Midbrain (tissue), 1 donor: ENCODE measurements around the gene MCHR1.
A peak's percentile ranks its signal among the peaks of the same experiment; 100 is the strongest.

Experiments used
- DNase-seq: peaks from one replicate; lab custom pipeline; 2025; lab: John Stamatoyannopoulos, UW

The MCHR1 gene, protein sequence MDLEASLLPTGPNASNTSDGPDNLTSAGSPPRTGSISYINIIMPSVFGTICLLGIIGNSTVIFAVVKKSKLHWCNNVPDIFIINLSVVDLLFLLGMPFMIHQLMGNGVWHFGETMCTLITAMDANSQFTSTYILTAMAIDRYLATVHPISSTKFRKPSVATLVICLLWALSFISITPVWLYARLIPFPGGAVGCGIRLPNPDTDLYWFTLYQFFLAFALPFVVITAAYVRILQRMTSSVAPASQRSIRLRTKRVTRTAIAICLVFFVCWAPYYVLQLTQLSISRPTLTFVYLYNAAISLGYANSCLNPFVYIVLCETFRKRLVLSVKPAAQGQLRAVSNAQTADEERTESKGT

GRCh38 chr22:40679249-40679963 is at the start of gene MCHR1:
Gene MCHR1, plus strand, starts transcription at chr22:40679484. Its CDS starts 169 bp downstream, at chr22:40679653.
- DNase-seq, result no peak

DNA sequence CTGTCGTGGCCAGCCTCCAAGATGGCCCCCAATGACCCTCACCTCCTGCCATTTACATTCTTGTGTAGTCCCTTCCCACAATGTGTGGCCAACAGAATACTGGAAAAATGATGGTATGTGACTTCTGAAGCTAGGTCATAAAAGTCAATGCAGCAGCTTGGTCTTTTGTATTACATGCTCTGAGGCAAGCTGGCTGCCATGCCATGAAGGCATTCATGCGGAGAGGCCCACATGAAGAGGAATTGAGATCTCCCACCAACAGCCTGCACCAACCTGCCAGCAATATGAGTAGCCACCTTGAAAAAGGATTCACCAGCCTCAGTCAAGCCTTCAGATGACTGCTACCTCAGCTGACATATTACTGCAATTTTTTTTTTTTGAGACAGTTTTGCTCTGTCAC is 47.4 kb upstream of the MCHR1 start:
- no peak for DNase-seq

DNA sequence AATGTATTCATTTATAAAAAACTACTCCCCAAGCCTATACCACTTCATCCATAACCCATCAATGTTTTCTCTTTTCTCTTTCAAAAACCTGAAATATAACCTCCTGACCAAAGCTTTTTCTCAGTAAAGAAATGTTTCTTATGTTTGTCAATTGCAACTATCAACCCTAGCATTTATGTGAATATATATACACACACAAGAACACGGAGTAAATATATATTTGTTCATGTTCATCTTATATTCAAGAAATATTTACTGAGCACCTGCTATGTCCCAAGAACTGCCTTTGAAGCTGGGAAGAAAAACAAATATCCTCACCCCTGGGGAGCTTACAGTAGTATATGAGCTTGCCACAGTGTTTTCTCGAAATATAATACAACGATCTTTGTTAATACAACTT is 46.2 kb upstream of the MCHR1 start:
- DNase-seq, result no peak

GRCh38 chr22:40634119-40634903 is 45.0 kb upstream of the MCHR1 start:
- DNase-seq, result no peak

DNA sequence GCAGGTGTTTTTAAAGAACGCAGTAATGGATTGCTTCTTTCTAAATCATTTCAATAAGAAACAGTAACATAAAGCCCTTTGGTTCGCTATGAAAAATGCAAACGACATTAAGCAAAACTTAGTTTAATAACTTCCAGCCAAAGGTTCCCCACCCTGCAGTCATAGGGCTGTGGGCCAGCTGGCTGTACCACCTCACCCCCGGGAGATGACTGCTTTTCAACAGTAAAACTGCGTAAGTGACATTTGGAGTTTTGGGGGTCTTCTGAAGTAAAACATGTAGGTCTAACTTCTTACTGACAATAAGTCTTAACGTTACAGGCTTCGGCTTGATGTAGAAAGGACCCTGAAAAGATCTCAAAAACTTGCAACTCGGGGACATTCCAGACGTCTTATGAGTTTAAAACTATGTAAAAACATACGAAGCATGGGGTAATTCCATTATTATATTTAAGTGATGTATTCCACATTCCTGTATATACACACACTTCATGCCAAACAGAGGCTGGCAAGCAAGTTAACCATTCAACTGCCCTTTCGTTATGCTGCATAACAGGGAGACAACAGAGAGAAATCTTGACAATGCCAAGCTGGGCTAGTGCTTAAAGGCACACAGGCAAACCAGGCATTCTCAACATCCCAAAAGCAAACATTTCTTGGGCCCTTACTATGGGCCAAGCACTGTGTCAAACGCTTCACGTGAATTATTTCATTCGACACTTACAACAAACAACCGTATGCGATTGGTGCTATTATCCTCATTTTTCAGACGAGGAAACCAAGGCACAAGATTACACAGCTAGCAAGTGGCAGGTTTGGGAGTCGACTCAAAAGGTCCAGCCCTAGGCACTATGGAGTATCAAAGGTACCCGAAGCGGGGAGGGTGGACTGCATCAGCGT is 44.0 kb upstream of the MCHR1 start:
- DNase-seq, result no peak

DNA sequence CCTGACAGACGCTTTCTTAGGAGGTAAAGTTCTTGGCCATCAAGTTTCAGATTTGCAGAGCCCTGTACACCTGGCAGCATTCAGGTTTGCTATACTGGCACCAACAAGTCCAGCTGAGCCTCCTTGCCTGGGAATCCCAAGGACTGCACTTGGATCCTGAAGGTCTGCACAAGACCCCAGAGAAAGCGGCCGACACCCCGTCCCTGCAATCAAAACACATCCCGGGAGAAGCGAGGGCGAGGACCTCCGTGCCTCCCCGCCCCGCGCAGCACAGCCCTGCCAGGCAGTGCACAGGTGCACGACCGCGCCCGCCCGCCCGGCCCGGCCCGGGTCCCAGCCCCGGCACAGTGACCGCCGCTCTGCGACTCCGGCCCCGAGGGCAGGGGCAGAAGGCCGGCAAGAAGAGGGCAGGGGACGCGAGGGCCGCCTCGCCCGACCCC is 43.3 kb upstream of the MCHR1 start:
- DNase-seq, result peak; percentile 8

GRCh38 chr22:40636380-40637182 is 42.7 kb upstream of the MCHR1 start, which contains the start of gene MRTFA:
Gene MRTFA, minus strand, starts transcription at chr22:40636719.
- DNase-seq, result peak; percentile 100

GRCh38 chr22:40637183-40638150 is 41.8 kb upstream of the MCHR1 start:
- DNase-seq, result peak; percentile 24

DNA sequence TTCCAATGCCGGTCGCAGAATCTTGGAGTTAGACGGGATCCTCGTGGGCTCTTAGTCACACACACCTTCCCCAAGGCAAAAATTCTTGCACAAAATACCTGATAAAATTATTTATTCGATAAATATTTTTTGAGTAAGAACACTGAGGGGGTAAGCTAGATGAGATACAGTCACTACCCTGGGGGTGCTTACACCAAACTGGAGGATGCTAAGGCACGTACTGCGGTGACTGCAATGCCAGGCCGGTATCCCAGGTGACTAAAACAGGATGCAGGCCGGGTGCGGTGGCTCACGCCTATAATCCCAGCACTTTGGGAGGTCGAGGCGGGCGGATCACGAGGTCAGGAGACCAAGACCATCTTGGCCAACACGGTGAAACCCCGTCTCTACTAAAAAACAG is 41.0 kb upstream of the MCHR1 start:
- DNase-seq, result no peak

DNA sequence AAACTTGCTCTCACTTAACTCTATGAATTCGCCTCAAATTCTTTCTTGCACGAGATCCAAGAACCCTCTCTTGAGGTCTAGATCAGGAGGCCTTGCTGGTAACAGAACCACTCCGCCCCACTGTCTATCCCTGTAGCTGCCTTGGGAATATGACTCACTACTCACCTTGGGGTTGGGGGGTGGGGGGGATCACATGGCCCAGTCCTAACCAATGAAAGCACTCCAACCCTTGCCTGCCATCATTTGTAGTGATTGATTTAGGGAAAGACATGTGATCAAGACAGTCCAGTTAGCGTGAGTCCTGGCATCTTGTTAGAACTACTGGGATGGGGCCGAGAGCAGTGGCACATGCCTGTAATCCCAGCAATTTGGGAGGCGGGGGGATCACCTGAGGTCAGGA is 38.0 kb upstream of the MCHR1 start:
- no peak for DNase-seq

DNA sequence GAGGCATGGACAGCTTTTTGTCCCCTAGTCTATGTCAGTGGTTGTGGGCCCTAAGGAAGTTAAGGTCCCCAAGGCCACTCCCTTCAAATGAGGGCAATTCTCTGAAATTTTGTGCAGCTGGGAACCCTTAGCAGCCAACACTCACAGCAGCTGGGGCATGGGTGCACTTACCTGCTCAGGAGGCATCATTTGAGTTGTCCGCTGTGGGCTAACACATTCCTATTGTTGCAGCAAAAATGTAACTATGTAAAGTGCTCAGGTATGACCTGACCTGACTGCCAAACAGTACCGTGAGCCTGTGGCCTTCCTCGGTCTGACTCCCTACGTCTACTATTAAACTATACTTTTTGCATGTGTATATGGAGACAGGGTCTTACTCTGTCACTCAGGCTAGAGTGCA is 37.0 kb upstream of the MCHR1 start:
- no peak for DNase-seq

GRCh38 chr22:40645579-40646197 is 33.6 kb upstream of the MCHR1 start:
- no peak for DNase-seq

DNA sequence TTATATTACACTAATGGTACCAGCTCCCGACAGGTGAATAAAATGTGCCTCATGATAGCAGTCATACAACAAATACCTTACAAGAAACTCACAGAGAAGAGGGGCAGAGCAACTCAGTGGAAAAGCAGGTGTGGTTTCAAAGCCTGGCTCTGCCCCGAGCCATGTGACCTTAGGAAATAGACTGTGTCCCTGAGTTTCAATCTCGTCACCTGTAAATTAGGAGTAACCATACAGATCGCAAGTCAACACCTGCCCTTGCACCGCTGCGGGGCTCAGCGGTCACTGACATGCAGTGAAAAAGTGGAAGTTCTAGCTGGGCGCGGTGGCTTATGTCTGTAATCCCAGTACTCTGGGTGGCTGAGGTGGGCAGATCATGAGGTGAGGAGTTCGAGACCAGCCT is 30.9 kb upstream of the MCHR1 start:
- DNase-seq, result no peak

- DNase-seq, result no peak
Measured at GRCh38 chr22:40651057-40651456, 28.2 kb upstream of the MCHR1 start.

DNA sequence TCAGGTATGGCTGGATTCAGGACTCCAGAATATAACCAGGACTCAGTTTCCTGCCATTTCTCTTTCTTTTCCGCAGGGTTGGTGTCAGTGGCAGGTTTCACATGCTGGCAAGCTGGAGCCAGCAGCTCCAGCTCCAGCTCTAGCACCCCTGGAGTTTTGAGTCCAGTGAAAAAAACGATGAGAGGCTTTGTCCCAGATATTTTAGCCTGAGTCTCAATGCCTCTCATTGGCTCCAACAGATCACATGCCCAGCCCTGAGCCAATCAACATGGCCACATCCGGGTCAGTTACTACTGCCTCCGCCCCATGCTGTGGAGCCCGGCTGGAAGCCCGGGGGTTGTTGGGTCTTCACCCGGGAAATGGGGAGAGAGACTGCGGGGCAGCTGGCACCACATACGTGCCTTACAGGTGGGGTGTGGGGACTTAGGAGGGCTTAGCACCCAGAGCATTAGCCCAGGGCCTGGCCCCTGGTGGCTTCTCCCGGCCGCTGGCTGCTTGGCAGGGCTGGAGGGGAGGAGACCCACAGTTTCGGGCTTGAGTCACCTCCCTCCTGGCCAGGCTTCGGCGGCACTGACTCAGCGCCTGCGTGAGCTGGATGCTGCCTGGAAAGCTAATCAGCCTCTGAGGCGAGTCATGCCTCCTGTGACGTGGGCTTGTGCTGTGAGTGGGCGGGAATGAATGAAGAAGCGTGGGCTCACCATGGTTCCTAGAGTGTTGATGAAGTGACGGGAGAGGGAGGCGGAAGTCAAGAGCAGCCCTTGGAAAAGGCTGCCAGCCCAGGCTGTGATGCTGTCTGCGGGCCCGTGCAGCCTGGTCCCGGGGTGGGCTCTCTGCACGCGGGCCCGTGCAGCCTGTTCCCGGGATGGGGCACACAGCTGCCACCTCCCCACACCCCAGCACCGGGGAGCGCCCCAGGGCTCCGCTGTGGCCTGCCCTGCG is 27.5 kb upstream of the MCHR1 start:
- peak; percentile 96 for DNase-seq

- no peak for DNase-seq
Measured at GRCh38 chr22:40653361-40653760, 25.9 kb upstream of the MCHR1 start.

- DNase-seq, result peak; percentile 55
Measured at GRCh38 chr22:40654522-40655167, 24.6 kb upstream of the MCHR1 start.
